HepG2 (cell line): ENCODE data around the gene RAB36.

Experiments
- ATF1 ChIP-seq: IDR thresholded peaks from 2 replicates; pipeline ENCODE4 v1.6.1; 2016; ENCODE audit warnings: mild to moderate bottlenecking, control low read depth
- CTCF ChIP-seq: sonication (generic); formaldehyde crosslinking; IDR thresholded peaks from 2 replicates; pipeline ENCODE4 v1.5.0; 2020; ENCODE audit warnings: mild to moderate bottlenecking, missing genetic modification reagents, moderate library complexity
- MAFF ChIP-seq: IDR thresholded peaks from 2 replicates; pipeline ENCODE4 v1.6.1; 2011; ENCODE audit warnings: low read depth, low read length, improper control_type of control experiment
- NR2C2 ChIP-seq: sonication (generic); formaldehyde crosslinking; IDR thresholded peaks from 2 replicates; pipeline ENCODE4 v1.4.0; 2020; ENCODE audit warnings: missing genetic modification reagents, mild to moderate bottlenecking, moderate library complexity, borderline replicate concordance
- TRIM24 ChIP-seq: sonication (generic); formaldehyde crosslinking; IDR thresholded peaks from 2 replicates; pipeline ENCODE4 v1.8.0; 2022; ENCODE audit warnings: mild to moderate bottlenecking, missing genetic modification reagents
- ZHX2 ChIP-seq, 2 experiments: sonication (generic) in 1 of 2; formaldehyde crosslinking in 1 of 2; IDR thresholded peaks; 2 replicates each; pipeline versions ENCODE4 v1.6.1 to v1.9.0; 2014 to 2022; ENCODE audit warnings: antibody characterized with exemption in 1 of 2, borderline replicate concordance in 1 of 2, inconsistent platforms in 1 of 2, low read depth in 1 of 2, missing genetic modification reagents in 1 of 2

- no peak for TF ChIP-seq CTCF
- TF ChIP-seq ZHX2 (IDR thresholded peaks at IDR 0.05; ENCODE audit: low read depth), result no peak
- no peak for TF ChIP-seq ZHX2 (CRISPR knock-in tag; IDR thresholded peaks at IDR 0.05; ENCODE audit: borderline replicate concordance)
- TF ChIP-seq NR2C2 (CRISPR knock-in tag), result no peak
- TF ChIP-seq TRIM24 (CRISPR knock-in tag), result no peak
- TF ChIP-seq MAFF, result no peak
- no peak for TF ChIP-seq ATF1
Measured at GRCh38 chr22:23150762-23151161, 5.5 kb downstream of the RAB36 start.
